ENCODE results near the gene STK33.

DNA sequence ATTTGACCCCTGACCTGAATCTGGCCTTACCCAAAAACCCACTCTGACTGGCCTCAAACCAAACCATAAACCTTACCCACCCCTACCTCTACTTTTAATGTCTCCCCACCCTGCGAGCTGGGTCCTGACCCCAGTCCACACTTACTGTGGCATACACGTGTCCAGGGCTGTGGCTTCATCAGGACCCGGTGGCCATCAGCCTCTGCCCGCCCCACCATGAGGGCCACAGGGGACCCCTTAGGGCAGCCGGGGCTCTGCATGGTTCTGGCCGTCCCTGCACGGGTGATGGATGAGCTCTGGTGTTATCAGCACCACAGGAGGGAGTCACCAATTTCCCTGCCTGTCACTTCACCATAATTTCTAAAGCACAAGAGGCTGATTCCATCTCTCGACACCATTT is 242.8 kb downstream of the STK33 start:
- TF ChIP-seq, protein P1, sequence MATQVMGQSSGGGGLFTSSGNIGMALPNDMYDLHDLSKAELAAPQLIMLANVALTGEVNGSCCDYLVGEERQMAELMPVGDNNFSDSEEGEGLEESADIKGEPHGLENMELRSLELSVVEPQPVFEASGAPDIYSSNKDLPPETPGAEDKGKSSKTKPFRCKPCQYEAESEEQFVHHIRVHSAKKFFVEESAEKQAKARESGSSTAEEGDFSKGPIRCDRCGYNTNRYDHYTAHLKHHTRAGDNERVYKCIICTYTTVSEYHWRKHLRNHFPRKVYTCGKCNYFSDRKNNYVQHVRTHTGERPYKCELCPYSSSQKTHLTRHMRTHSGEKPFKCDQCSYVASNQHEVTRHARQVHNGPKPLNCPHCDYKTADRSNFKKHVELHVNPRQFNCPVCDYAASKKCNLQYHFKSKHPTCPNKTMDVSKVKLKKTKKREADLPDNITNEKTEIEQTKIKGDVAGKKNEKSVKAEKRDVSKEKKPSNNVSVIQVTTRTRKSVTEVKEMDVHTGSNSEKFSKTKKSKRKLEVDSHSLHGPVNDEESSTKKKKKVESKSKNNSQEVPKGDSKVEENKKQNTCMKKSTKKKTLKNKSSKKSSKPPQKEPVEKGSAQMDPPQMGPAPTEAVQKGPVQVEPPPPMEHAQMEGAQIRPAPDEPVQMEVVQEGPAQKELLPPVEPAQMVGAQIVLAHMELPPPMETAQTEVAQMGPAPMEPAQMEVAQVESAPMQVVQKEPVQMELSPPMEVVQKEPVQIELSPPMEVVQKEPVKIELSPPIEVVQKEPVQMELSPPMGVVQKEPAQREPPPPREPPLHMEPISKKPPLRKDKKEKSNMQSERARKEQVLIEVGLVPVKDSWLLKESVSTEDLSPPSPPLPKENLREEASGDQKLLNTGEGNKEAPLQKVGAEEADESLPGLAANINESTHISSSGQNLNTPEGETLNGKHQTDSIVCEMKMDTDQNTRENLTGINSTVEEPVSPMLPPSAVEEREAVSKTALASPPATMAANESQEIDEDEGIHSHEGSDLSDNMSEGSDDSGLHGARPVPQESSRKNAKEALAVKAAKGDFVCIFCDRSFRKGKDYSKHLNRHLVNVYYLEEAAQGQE (IDR thresholded peaks at IDR 0.05; ENCODE audit: borderline replicate concordance): no peak
- TF ChIP-seq, protein P2, sequence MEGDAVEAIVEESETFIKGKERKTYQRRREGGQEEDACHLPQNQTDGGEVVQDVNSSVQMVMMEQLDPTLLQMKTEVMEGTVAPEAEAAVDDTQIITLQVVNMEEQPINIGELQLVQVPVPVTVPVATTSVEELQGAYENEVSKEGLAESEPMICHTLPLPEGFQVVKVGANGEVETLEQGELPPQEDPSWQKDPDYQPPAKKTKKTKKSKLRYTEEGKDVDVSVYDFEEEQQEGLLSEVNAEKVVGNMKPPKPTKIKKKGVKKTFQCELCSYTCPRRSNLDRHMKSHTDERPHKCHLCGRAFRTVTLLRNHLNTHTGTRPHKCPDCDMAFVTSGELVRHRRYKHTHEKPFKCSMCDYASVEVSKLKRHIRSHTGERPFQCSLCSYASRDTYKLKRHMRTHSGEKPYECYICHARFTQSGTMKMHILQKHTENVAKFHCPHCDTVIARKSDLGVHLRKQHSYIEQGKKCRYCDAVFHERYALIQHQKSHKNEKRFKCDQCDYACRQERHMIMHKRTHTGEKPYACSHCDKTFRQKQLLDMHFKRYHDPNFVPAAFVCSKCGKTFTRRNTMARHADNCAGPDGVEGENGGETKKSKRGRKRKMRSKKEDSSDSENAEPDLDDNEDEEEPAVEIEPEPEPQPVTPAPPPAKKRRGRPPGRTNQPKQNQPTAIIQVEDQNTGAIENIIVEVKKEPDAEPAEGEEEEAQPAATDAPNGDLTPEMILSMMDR (IDR thresholded peaks at IDR 0.05; ENCODE audit: poor library complexity, severe bottlenecking): no peak

All from neural cell (in vitro differentiated cells).